ENCODE data around the gene PKHD1. TPM values are rescaled to one million over a fixed set of nuclear protein-coding genes. Genes with fewer than 3 reads are reported as not detected.

PKHD1 gene
- total RNA-seq, 3 donors from 2014 or later = not detected

GRCh38 chr6:52123251-52123650 is 35.8 kb upstream of the PKHD1 start:
- peaks cover 4% of the 10 kb centered on the region for H3K9me3 Mint-ChIP-seq
- no peak overlapping the region for H3K4me3 Mint-ChIP-seq
- H3K4me1 Mint-ChIP-seq (ENCODE audit: low read depth) = no peaks in the 10 kb centered on the region
- ATAC-seq = no peak
- H3K36me3 Mint-ChIP-seq (ENCODE audit: insufficient read depth) = no peaks in the 10 kb centered on the region
- no peak for DNase-seq
- H3K27me3 Mint-ChIP-seq (ENCODE audit: low read depth) = peaks cover 33% of the 10 kb centered on the region

- H3K9me3 Mint-ChIP-seq = peaks cover 4% of the 10 kb centered on the region
- DNase-seq = no peak
- no peak overlapping the region for H3K4me3 Mint-ChIP-seq
- no peaks in the 10 kb centered on the region for H3K36me3 Mint-ChIP-seq (ENCODE audit: insufficient read depth)
- no peak for ATAC-seq
- no peaks in the 10 kb centered on the region for H3K4me1 Mint-ChIP-seq (ENCODE audit: low read depth)
- H3K27me3 Mint-ChIP-seq (ENCODE audit: low read depth) = peaks cover 6% of the 10 kb centered on the region
Measured at GRCh38 chr6:52117352-52117751, 29.9 kb upstream of the PKHD1 start.

- H3K36me3 Mint-ChIP-seq (ENCODE audit: insufficient read depth) = no peaks in the 10 kb centered on the region
- H3K27me3 Mint-ChIP-seq (ENCODE audit: low read depth) = peaks cover 14% of the 10 kb centered on the region
- no peak overlapping the region for H3K4me3 Mint-ChIP-seq
- no peaks in the 10 kb centered on the region for H3K4me1 Mint-ChIP-seq (ENCODE audit: low read depth)
- ATAC-seq (no peak), DNase-seq (no peak)
- H3K9me3 Mint-ChIP-seq = peaks cover 3% of the 10 kb centered on the region
Measured at GRCh38 chr6:52116605-52116948, 29.2 kb upstream of the PKHD1 start.

- Mint-ChIP-seq H3K4me3 (no peak overlapping the region), H3K9me3 (no peaks in the 10 kb centered on the region)
- no peak for ATAC-seq
Measured at GRCh38 chr6:52115891-52116604, 28.6 kb upstream of the PKHD1 start.

GRCh38 chr6:52115145-52115741 is 27.8 kb upstream of the PKHD1 start:
- Mint-ChIP-seq H3K36me3 (ENCODE audit: insufficient read depth) (no peaks in the 10 kb centered on the region), H3K4me1 (ENCODE audit: low read depth) (no peaks in the 10 kb centered on the region), H3K27me3 (ENCODE audit: low read depth) (peaks cover 10% of the 10 kb centered on the region), H3K4me3 (no peak overlapping the region), H3K9me3 (no peaks in the 10 kb centered on the region)
- DNase-seq (no peak), ATAC-seq (no peak)

More at GRCh38 chr6:52115891-52116604, 28.6 kb upstream of the PKHD1 start:
- no peak for DNase-seq
- H3K4me1 Mint-ChIP-seq (ENCODE audit: low read depth) = no peaks in the 10 kb centered on the region
- no peaks in the 10 kb centered on the region for H3K36me3 Mint-ChIP-seq (ENCODE audit: insufficient read depth)
- H3K27me3 Mint-ChIP-seq (ENCODE audit: low read depth) = peaks cover 10% of the 10 kb centered on the region

- H3K9me3 Mint-ChIP-seq = no peaks in the 10 kb centered on the region
- ATAC-seq (no peak), DNase-seq (no peak)
- H3K4me1 Mint-ChIP-seq (ENCODE audit: low read depth) = no peaks in the 10 kb centered on the region
- H3K27me3 Mint-ChIP-seq (ENCODE audit: low read depth) = peaks cover 19% of the 10 kb centered on the region
- H3K36me3 Mint-ChIP-seq (ENCODE audit: insufficient read depth) = no peaks in the 10 kb centered on the region
- H3K4me3 Mint-ChIP-seq = no peak overlapping the region
Measured at GRCh38 chr6:52109171-52109571, 21.8 kb upstream of the PKHD1 start.

- no peak for DNase-seq
- Mint-ChIP-seq H3K4me1 (ENCODE audit: low read depth) (no peaks in the 10 kb centered on the region), H3K9me3 (no peaks in the 10 kb centered on the region), H3K36me3 (ENCODE audit: insufficient read depth) (no peaks in the 10 kb centered on the region), H3K27me3 (ENCODE audit: low read depth) (peaks cover 19% of the 10 kb centered on the region), H3K4me3 (no peak overlapping the region)
- no peak for ATAC-seq
Measured at GRCh38 chr6:52108128-52108527, 20.7 kb upstream of the PKHD1 start.

- no peaks in the 10 kb centered on the region for H3K9me3 Mint-ChIP-seq
- ATAC-seq (no peak), DNase-seq (no peak)
- no peaks in the 10 kb centered on the region for H3K36me3 Mint-ChIP-seq (ENCODE audit: insufficient read depth)
- H3K4me3 Mint-ChIP-seq = no peak overlapping the region
- no peaks in the 10 kb centered on the region for H3K4me1 Mint-ChIP-seq (ENCODE audit: low read depth)
- H3K27me3 Mint-ChIP-seq (ENCODE audit: low read depth) = peaks cover 18% of the 10 kb centered on the region
Measured at GRCh38 chr6:52106994-52107393, 19.6 kb upstream of the PKHD1 start.

- Mint-ChIP-seq H3K36me3 (ENCODE audit: insufficient read depth) (no peaks in the 10 kb centered on the region), H3K4me1 (ENCODE audit: low read depth) (no peaks in the 10 kb centered on the region), H3K9me3 (no peaks in the 10 kb centered on the region), H3K4me3 (no peak overlapping the region), H3K27me3 (ENCODE audit: low read depth) (peaks cover 20% of the 10 kb centered on the region)
- ATAC-seq = no peak
- DNase-seq = no peak
Measured at GRCh38 chr6:52104979-52105378, 17.6 kb upstream of the PKHD1 start.

- DNase-seq (no peak), ATAC-seq (no peak)
- no peaks in the 10 kb centered on the region for H3K4me1 Mint-ChIP-seq (ENCODE audit: low read depth)
- no peaks in the 10 kb centered on the region for H3K36me3 Mint-ChIP-seq (ENCODE audit: insufficient read depth)
- H3K27me3 Mint-ChIP-seq (ENCODE audit: low read depth) = peaks cover 22% of the 10 kb centered on the region
- H3K9me3 Mint-ChIP-seq = no peaks in the 10 kb centered on the region
- H3K4me3 Mint-ChIP-seq = no peak overlapping the region
Measured at GRCh38 chr6:52103623-52104022, 16.2 kb upstream of the PKHD1 start.

GRCh38 chr6:52102405-52102804 is 15.0 kb upstream of the PKHD1 start:
- Mint-ChIP-seq H3K36me3 (ENCODE audit: insufficient read depth) (no peaks in the 10 kb centered on the region), H3K27me3 (ENCODE audit: low read depth) (peaks cover 22% of the 10 kb centered on the region), H3K4me1 (ENCODE audit: low read depth) (no peaks in the 10 kb centered on the region), H3K9me3 (no peaks in the 10 kb centered on the region), H3K4me3 (no peak overlapping the region)
- DNase-seq = no peak
- no peak for ATAC-seq

GRCh38 chr6:52098721-52099120 is 11.3 kb upstream of the PKHD1 start:
- Mint-ChIP-seq H3K36me3 (ENCODE audit: insufficient read depth) (no peaks in the 10 kb centered on the region), H3K9me3 (peaks cover 4% of the 10 kb centered on the region), H3K4me3 (no peak overlapping the region), H3K27me3 (ENCODE audit: low read depth) (peaks cover 19% of the 10 kb centered on the region), H3K4me1 (ENCODE audit: low read depth) (no peaks in the 10 kb centered on the region)
- ATAC-seq (no peak), DNase-seq (no peak)

- Mint-ChIP-seq H3K9me3 (no peaks in the 10 kb centered on the region), H3K27me3 (ENCODE audit: low read depth) (no peaks in the 10 kb centered on the region), H3K4me1 (ENCODE audit: low read depth) (no peaks in the 10 kb centered on the region), H3K36me3 (ENCODE audit: insufficient read depth) (no peaks in the 10 kb centered on the region), H3K4me3 (no peak overlapping the region)
- ATAC-seq (no peak), DNase-seq (no peak)
Measured at GRCh38 chr6:52089758-52090348, 2.4 kb upstream of the PKHD1 start.

GRCh38 chr6:52086741-52087140 is 672 bp downstream of the PKHD1 start:
- Mint-ChIP-seq H3K9me3 (no peaks in the 10 kb centered on the region), H3K4me3 (no peak overlapping the region)
- no peak for ATAC-seq

GRCh38 chr6:52081237-52081636 is 6.2 kb downstream of the PKHD1 start:
- Mint-ChIP-seq H3K36me3 (ENCODE audit: insufficient read depth) (no peaks in the 10 kb centered on the region), H3K4me1 (ENCODE audit: low read depth) (no peaks in the 10 kb centered on the region), H3K4me3 (no peak overlapping the region), H3K27me3 (ENCODE audit: low read depth) (peaks cover 17% of the 10 kb centered on the region), H3K9me3 (no peaks in the 10 kb centered on the region)
- ATAC-seq = no peak
- no peak for DNase-seq

More at GRCh38 chr6:52086741-52087140, 672 bp downstream of the PKHD1 start:
- Mint-ChIP-seq H3K4me1 (ENCODE audit: low read depth) (no peaks in the 10 kb centered on the region), H3K36me3 (ENCODE audit: insufficient read depth) (no peaks in the 10 kb centered on the region), H3K27me3 (ENCODE audit: low read depth) (peaks cover 5% of the 10 kb centered on the region)
- DNase-seq = no peak
